ENCODE measurements around the gene GOLGA8J. TPM values are rescaled to one million over a fixed set of nuclear protein-coding genes. Genes with fewer than 3 reads are reported as not detected.
"Not testable (repeated sequence)": the region's sequence is repeated elsewhere in the genome, so short reads cannot be mapped to it uniquely, and the experiment has no call there.

Gene GOLGA8J
- total RNA-seq: not detected

- H3K4me1 ChIP-seq (ENCODE audit: insufficient read depth, low read length); H3K4me3 ChIP-seq (ENCODE audit: low read length); H3K9me3 ChIP-seq (ENCODE audit: low read depth, low read length); H3K27me3 ChIP-seq (ENCODE audit: insufficient read depth, low read length): not testable (repeated sequence)
These were observed at the start of gene GOLGA8J for GRCh38 chr15:30082655-30083054. Gene GOLGA8J, plus strand, starts transcription at chr15:30082955. Its CDS starts 98 bp downstream, at chr15:30083053.

- Histone ChIP-seq H3K9me3 (ENCODE audit: low read depth, low read length) (no peaks in the 10 kb centered on the region), H3K4me3 (ENCODE audit: low read length) (no peak overlapping the region), H3K27me3 (ENCODE audit: insufficient read depth, low read length) (no peaks in the 10 kb centered on the region), H3K4me1 (ENCODE audit: insufficient read depth, low read length) (no peaks in the 10 kb centered on the region)
These were observed 49.5 kb upstream of the GOLGA8J start for GRCh38 chr15:30033211-30033610.

GRCh38 chr15:30033763-30034162 is 49.0 kb upstream of the GOLGA8J start:
- H3K9me3 ChIP-seq (ENCODE audit: low read depth, low read length): no peaks in the 10 kb centered on the region
- H3K4me3 ChIP-seq (ENCODE audit: low read length): no peak overlapping the region
- no peaks in the 10 kb centered on the region for H3K27me3 ChIP-seq (ENCODE audit: insufficient read depth, low read length)
- H3K4me1 ChIP-seq (ENCODE audit: insufficient read depth, low read length): no peaks in the 10 kb centered on the region

GRCh38 chr15:30036036-30036703 is 46.6 kb upstream of the GOLGA8J start:
- Histone ChIP-seq H3K9me3 (ENCODE audit: low read depth, low read length) (no peaks in the 10 kb centered on the region), H3K27me3 (ENCODE audit: insufficient read depth, low read length) (no peaks in the 10 kb centered on the region), H3K4me1 (ENCODE audit: insufficient read depth, low read length) (no peaks in the 10 kb centered on the region)

GRCh38 chr15:30038667-30039523 is 43.9 kb upstream of the GOLGA8J start:
- Histone ChIP-seq H3K4me3 (ENCODE audit: low read length) (no peak overlapping the region), H3K27me3 (ENCODE audit: insufficient read depth, low read length) (no peaks in the 10 kb centered on the region), H3K9me3 (ENCODE audit: low read depth, low read length) (no peaks in the 10 kb centered on the region), H3K4me1 (ENCODE audit: insufficient read depth, low read length) (no peaks in the 10 kb centered on the region)

More at GRCh38 chr15:30036036-30036703, 46.6 kb upstream of the GOLGA8J start:
- no peak overlapping the region for H3K4me3 ChIP-seq (ENCODE audit: low read length)

- H3K4me3 ChIP-seq (ENCODE audit: low read length): no peak overlapping the region
- no peaks in the 10 kb centered on the region for H3K27me3 ChIP-seq (ENCODE audit: insufficient read depth, low read length)
- no peaks in the 10 kb centered on the region for H3K9me3 ChIP-seq (ENCODE audit: low read depth, low read length)
- H3K4me1 ChIP-seq (ENCODE audit: insufficient read depth, low read length): no peaks in the 10 kb centered on the region
These were observed 40.9 kb upstream of the GOLGA8J start for GRCh38 chr15:30041868-30042267.

- Histone ChIP-seq H3K9me3 (ENCODE audit: low read depth, low read length) (no peaks in the 10 kb centered on the region), H3K4me1 (ENCODE audit: insufficient read depth, low read length) (no peaks in the 10 kb centered on the region), H3K4me3 (ENCODE audit: low read length) (no peak overlapping the region), H3K27me3 (ENCODE audit: insufficient read depth, low read length) (no peaks in the 10 kb centered on the region)
These were observed 40.2 kb upstream of the GOLGA8J start for GRCh38 chr15:30042556-30042955.

GRCh38 chr15:30043211-30043655 is 39.5 kb upstream of the GOLGA8J start:
- Histone ChIP-seq H3K27me3 (ENCODE audit: insufficient read depth, low read length) (no peaks in the 10 kb centered on the region), H3K9me3 (ENCODE audit: low read depth, low read length) (no peaks in the 10 kb centered on the region), H3K4me3 (ENCODE audit: low read length) (no peak overlapping the region), H3K4me1 (ENCODE audit: insufficient read depth, low read length) (no peaks in the 10 kb centered on the region)

- no peaks in the 10 kb centered on the region for H3K27me3 ChIP-seq (ENCODE audit: insufficient read depth, low read length)
- no peaks in the 10 kb centered on the region for H3K4me1 ChIP-seq (ENCODE audit: insufficient read depth, low read length)
- H3K4me3 ChIP-seq (ENCODE audit: low read length): no peak overlapping the region
- no peaks in the 10 kb centered on the region for H3K9me3 ChIP-seq (ENCODE audit: low read depth, low read length)
These were observed 38.4 kb upstream of the GOLGA8J start for GRCh38 chr15:30044377-30044776.

- H3K9me3 ChIP-seq (ENCODE audit: low read depth, low read length); H3K27me3 ChIP-seq (ENCODE audit: insufficient read depth, low read length); H3K4me1 ChIP-seq (ENCODE audit: insufficient read depth, low read length); H3K4me3 ChIP-seq (ENCODE audit: low read length): not testable (repeated sequence)
These were observed 37.9 kb upstream of the GOLGA8J start for GRCh38 chr15:30044826-30045225.

GRCh38 chr15:30045248-30046041 is 37.3 kb upstream of the GOLGA8J start:
- not testable (repeated sequence) for H3K27me3 ChIP-seq (ENCODE audit: insufficient read depth, low read length); H3K4me3 ChIP-seq (ENCODE audit: low read length); H3K9me3 ChIP-seq (ENCODE audit: low read depth, low read length); H3K4me1 ChIP-seq (ENCODE audit: insufficient read depth, low read length)

GRCh38 chr15:30046430-30046829 is 36.3 kb upstream of the GOLGA8J start:
- Histone ChIP-seq H3K9me3 (ENCODE audit: low read depth, low read length) (no peaks in the 10 kb centered on the region), H3K4me3 (ENCODE audit: low read length) (no peak overlapping the region), H3K27me3 (ENCODE audit: insufficient read depth, low read length) (no peaks in the 10 kb centered on the region), H3K4me1 (ENCODE audit: insufficient read depth, low read length) (no peaks in the 10 kb centered on the region)

- no peak overlapping the region for H3K4me3 ChIP-seq (ENCODE audit: low read length)
- H3K4me1 ChIP-seq (ENCODE audit: insufficient read depth, low read length): no peaks in the 10 kb centered on the region
- no peaks in the 10 kb centered on the region for H3K27me3 ChIP-seq (ENCODE audit: insufficient read depth, low read length)
- H3K9me3 ChIP-seq (ENCODE audit: low read depth, low read length): no peaks in the 10 kb centered on the region
These were observed 27.2 kb upstream of the GOLGA8J start for GRCh38 chr15:30055604-30056003.

- H3K9me3 ChIP-seq (ENCODE audit: low read depth, low read length): no peaks in the 10 kb centered on the region
- no peak overlapping the region for H3K4me3 ChIP-seq (ENCODE audit: low read length)
- H3K27me3 ChIP-seq (ENCODE audit: insufficient read depth, low read length): no peaks in the 10 kb centered on the region
- H3K4me1 ChIP-seq (ENCODE audit: insufficient read depth, low read length): no peaks in the 10 kb centered on the region
These were observed 26.6 kb upstream of the GOLGA8J start for GRCh38 chr15:30056166-30056565.

GRCh38 chr15:30059771-30060170 is 23.0 kb upstream of the GOLGA8J start:
- Histone ChIP-seq H3K4me3 (ENCODE audit: low read length) (no peak overlapping the region), H3K27me3 (ENCODE audit: insufficient read depth, low read length) (no peaks in the 10 kb centered on the region), H3K9me3 (ENCODE audit: low read depth, low read length) (no peaks in the 10 kb centered on the region), H3K4me1 (ENCODE audit: insufficient read depth, low read length) (no peaks in the 10 kb centered on the region)

All from mononuclear cell (primary cell).